ENCODE measurements around the gene TMEM79.
A peak's percentile ranks its signal among the peaks of the same experiment; 100 is the strongest.

Gene TMEM79, protein sequence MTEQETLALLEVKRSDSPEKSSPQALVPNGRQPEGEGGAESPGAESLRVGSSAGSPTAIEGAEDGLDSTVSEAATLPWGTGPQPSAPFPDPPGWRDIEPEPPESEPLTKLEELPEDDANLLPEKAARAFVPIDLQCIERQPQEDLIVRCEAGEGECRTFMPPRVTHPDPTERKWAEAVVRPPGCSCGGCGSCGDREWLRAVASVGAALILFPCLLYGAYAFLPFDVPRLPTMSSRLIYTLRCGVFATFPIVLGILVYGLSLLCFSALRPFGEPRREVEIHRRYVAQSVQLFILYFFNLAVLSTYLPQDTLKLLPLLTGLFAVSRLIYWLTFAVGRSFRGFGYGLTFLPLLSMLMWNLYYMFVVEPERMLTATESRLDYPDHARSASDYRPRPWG

DNA sequence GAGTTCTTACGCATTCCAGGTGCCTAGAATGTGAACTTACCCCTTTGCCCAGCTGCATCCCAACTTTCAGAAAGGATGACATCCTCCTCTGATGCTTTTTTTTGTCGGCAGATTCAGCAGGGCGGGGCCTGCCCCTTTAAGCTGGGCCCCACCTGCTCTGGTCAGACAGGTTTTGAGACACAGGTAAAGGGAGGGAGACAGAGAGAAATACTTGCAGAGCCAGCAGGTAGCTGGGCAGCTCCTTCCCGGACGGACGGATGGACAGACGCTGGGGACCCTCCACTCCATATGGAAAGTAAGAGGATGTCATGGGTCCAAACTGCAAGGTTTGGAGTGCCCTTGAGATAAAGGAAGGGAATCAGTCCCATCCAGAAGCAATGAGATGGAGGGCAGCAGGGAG lies at the start of gene TMEM79:
TMEM79 (plus strand) TSS at position 214 of the 400 bp plus-strand sequence. CDS start 902 bp downstream, outside the sequence.
- no peaks in the 10 kb centered on the region for H3K27me3 ChIP-seq (ENCODE audit: control insufficient read depth in 1 of 2, insufficient read depth in 2 of 2, low read length in 2 of 2)
- H3K27ac ChIP-seq (ENCODE audit: low read length): peak within 1 kb of the TSS; percentile 76
- H3K4me3 ChIP-seq (ENCODE audit: low read length in 2 of 2): peak within 1 kb of the TSS; percentile 83 to 95
- H3K4me1 ChIP-seq (ENCODE audit: control insufficient read depth, insufficient read depth, low read length): peaks cover 18% of the 10 kb centered on the region
- H3K36me3 ChIP-seq (ENCODE audit: control insufficient read depth in 2 of 2, insufficient read depth in 2 of 2, low read length in 2 of 2): peaks cover 4 to 5% of the 10 kb centered on the region in 2 donors
- H3K9ac ChIP-seq (ENCODE audit: low read length in 2 of 2): peak within 1 kb of the TSS; percentile 87 to 93
- no peaks in the 10 kb centered on the region for H3K9me3 ChIP-seq (ENCODE audit: control insufficient read depth in 2 of 2, low read length in 2 of 2)

DNA sequence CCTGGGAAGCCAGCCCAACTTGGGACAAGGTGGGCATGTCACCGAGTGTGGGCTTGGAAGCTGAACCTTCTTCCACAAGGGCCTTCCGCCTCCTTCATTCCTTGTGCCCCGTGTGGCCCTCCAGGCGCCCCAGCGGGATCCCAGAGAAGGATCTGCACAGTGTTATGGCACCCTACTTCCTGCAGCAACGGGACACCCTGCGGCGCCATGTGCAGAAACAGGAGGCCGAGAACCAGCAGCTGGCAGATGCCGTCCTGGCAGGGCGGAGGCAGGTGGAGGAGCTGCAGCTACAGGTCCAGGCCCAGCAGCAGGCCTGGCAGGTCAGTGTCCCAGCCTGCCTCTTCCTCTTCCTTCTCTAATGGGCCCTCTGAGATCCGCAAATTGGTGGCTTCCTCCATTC lies 48.0 kb upstream of the TMEM79 start:
- Histone ChIP-seq H3K9ac (ENCODE audit: low read length in 2 of 2) (no peak overlapping the region), H3K4me1 (ENCODE audit: control insufficient read depth, insufficient read depth, low read length) (no peaks in the 10 kb centered on the region), H3K9me3 (ENCODE audit: control insufficient read depth in 2 of 2, low read length in 2 of 2) (no peaks in the 10 kb centered on the region), H3K36me3 (ENCODE audit: control insufficient read depth in 2 of 2, insufficient read depth in 2 of 2, low read length in 2 of 2) (peaks cover 44 to 45% of the 10 kb centered on the region in 2 donors), H3K27ac (ENCODE audit: low read length) (no peak overlapping the region), H3K27me3 (ENCODE audit: control insufficient read depth in 1 of 2, insufficient read depth in 2 of 2, low read length in 2 of 2) (no peaks in the 10 kb centered on the region), H3K4me3 (ENCODE audit: low read length in 2 of 2) (no peak overlapping the region)

DNA sequence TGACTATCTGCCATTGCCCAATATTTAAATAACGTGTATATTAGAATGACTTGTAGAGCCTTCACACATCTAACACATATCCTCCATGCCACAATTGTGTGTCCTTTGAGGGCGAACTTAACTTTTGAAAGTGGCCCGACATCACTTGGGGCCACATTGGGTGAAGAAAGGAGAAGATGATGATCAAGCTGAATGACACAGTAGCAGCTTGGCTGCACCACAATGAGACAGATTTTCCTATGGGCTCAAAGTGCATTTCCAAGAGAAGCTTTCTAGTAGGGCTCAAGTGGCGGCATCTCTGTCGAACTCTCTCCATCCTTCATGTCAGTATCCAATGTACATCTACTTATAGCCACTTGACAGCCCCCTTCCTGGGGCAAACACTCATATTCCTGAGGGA lies 45.9 kb upstream of the TMEM79 start:
- Histone ChIP-seq H3K36me3 (ENCODE audit: control insufficient read depth in 2 of 2, insufficient read depth in 2 of 2, low read length in 2 of 2) (peaks cover 42 to 47% of the 10 kb centered on the region in 2 donors), H3K27ac (ENCODE audit: low read length) (no peak overlapping the region), H3K9ac (ENCODE audit: low read length in 2 of 2) (no peak overlapping the region), H3K27me3 (ENCODE audit: control insufficient read depth in 1 of 2, insufficient read depth in 2 of 2, low read length in 2 of 2) (no peaks in the 10 kb centered on the region), H3K4me1 (ENCODE audit: control insufficient read depth, insufficient read depth, low read length) (no peaks in the 10 kb centered on the region), H3K4me3 (ENCODE audit: low read length in 2 of 2) (no peak overlapping the region), H3K9me3 (ENCODE audit: control insufficient read depth in 2 of 2, low read length in 2 of 2) (no peaks in the 10 kb centered on the region)

DNA sequence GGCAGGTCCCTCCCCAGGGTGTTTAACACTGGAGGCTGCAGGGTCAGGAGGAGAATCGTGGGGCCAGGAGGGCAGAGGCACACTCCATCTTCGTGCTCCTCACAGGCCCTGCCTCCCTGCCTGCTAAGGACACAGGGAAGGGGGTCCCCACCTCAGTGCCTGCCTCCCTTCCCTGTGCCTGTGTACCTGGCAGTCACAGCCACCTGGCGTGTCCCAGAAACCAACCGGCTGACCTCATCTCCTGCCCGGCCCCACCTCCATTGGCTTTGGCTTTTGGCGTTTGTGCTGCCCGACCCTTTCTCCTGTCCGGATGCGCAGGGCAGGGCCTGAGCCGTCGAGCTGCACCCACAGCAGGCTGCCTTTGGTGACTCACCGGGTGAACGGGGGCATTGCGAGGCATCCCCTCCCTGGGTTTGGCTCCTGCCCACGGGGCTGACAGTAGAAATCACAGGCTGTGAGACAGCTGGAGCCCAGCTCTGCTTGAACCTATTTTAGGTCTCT lies 42.8 kb upstream of the TMEM79 start:
- Histone ChIP-seq H3K4me1 (ENCODE audit: control insufficient read depth, insufficient read depth, low read length) (peaks cover 13% of the 10 kb centered on the region), H3K36me3 (ENCODE audit: control insufficient read depth in 2 of 2, insufficient read depth in 2 of 2, low read length in 2 of 2) (peaks cover 23 to 27% of the 10 kb centered on the region in 2 donors), H3K9me3 (ENCODE audit: control insufficient read depth in 2 of 2, low read length in 2 of 2) (no peaks in the 10 kb centered on the region), H3K4me3 (ENCODE audit: low read length in 2 of 2) (no peak overlapping the region), H3K9ac (ENCODE audit: low read length in 2 of 2) (no peak overlapping the region), H3K27ac (ENCODE audit: low read length) (no peak overlapping the region), H3K27me3 (ENCODE audit: control insufficient read depth in 1 of 2, insufficient read depth in 2 of 2, low read length in 2 of 2) (peaks cover 17 to 24% of the 10 kb centered on the region in 2 donors)

DNA sequence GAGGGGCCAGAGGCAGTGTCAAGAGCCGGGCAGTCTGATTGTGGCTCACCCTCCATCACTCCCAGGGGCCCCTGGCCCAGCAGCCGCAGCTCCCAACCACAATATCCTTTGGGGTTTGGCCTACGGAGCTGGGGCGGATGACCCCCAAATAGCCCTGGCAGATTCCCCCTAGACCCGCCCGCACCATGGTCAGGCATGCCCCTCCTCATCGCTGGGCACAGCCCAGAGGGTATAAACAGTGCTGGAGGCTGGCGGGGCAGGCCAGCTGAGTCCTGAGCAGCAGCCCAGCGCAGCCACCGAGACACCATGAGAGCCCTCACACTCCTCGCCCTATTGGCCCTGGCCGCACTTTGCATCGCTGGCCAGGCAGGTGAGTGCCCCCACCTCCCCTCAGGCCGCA lies 42.2 kb upstream of the TMEM79 start, which contains the start of gene BGLAP:
BGLAP (plus strand) TSS at position 259 of the 400 bp plus-strand sequence; CDS start at position 307, 48 bp downstream.
- Histone ChIP-seq H3K9me3 (ENCODE audit: control insufficient read depth in 2 of 2, low read length in 2 of 2) (no peaks in the 10 kb centered on the region), H3K4me1 (ENCODE audit: control insufficient read depth, insufficient read depth, low read length) (peaks cover 17% of the 10 kb centered on the region), H3K4me3 (ENCODE audit: low read length in 2 of 2) (no peak within 1 kb of the TSS), H3K36me3 (ENCODE audit: control insufficient read depth in 2 of 2, insufficient read depth in 2 of 2, low read length in 2 of 2) (peaks cover 19 to 22% of the 10 kb centered on the region in 2 donors), H3K9ac (ENCODE audit: low read length in 2 of 2) (no peak within 1 kb of the TSS), H3K27me3 (ENCODE audit: control insufficient read depth in 1 of 2, insufficient read depth in 2 of 2, low read length in 2 of 2) (peaks cover 21 to 29% of the 10 kb centered on the region in 2 donors), H3K27ac (ENCODE audit: low read length) (no peak within 1 kb of the TSS)

DNA sequence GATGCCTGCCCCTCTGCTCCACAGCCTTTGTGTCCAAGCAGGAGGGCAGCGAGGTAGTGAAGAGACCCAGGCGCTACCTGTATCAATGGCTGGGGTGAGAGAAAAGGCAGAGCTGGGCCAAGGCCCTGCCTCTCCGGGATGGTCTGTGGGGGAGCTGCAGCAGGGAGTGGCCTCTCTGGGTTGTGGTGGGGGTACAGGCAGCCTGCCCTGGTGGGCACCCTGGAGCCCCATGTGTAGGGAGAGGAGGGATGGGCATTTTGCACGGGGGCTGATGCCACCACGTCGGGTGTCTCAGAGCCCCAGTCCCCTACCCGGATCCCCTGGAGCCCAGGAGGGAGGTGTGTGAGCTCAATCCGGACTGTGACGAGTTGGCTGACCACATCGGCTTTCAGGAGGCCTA lies 41.4 kb upstream of the TMEM79 start:
- Histone ChIP-seq H3K36me3 (ENCODE audit: control insufficient read depth in 2 of 2, insufficient read depth in 2 of 2, low read length in 2 of 2) (peaks cover 17 to 19% of the 10 kb centered on the region in 2 donors), H3K27ac (ENCODE audit: low read length) (no peak overlapping the region), H3K4me1 (ENCODE audit: control insufficient read depth, insufficient read depth, low read length) (peaks cover 26% of the 10 kb centered on the region), H3K9ac (ENCODE audit: low read length in 2 of 2) (no peak overlapping the region), H3K27me3 (ENCODE audit: control insufficient read depth in 1 of 2, insufficient read depth in 2 of 2, low read length in 2 of 2) (peaks cover 22 to 32% of the 10 kb centered on the region in 2 donors), H3K9me3 (ENCODE audit: control insufficient read depth in 2 of 2, low read length in 2 of 2) (no peaks in the 10 kb centered on the region), H3K4me3 (ENCODE audit: low read length in 2 of 2) (no peak overlapping the region)

DNA sequence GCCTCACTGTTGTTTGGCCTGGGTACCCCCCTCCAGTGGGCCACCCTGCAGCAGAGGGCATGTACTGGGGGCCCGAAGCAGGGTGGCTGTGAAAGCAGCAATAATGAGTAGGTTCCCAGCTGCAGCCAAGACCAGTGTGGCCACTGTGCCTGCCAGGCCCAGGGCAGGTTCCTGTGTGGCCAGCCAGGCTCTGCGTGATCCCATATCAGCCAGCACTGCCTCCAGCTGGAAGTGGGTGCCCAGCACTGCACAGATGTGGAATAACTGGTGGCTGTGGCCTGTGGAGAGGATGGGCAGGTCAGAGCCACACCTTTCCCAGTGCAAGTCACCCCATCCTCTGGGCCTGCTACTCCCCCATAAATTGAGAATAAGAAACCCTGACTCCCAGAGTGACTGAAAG lies 40.0 kb upstream of the TMEM79 start:
- peaks cover 30% of the 10 kb centered on the region for H3K4me1 ChIP-seq (ENCODE audit: control insufficient read depth, insufficient read depth, low read length)
- H3K9me3 ChIP-seq (ENCODE audit: control insufficient read depth in 2 of 2, low read length in 2 of 2): no peaks in the 10 kb centered on the region
- H3K4me3 ChIP-seq (ENCODE audit: low read length in 2 of 2): no peak overlapping the region
- peaks cover 22 to 32% of the 10 kb centered on the region in 2 donors for H3K27me3 ChIP-seq (ENCODE audit: control insufficient read depth in 1 of 2, insufficient read depth in 2 of 2, low read length in 2 of 2)
- no peak overlapping the region for H3K9ac ChIP-seq (ENCODE audit: low read length in 2 of 2)
- peaks cover 7 to 14% of the 10 kb centered on the region in 2 donors for H3K36me3 ChIP-seq (ENCODE audit: control insufficient read depth in 2 of 2, insufficient read depth in 2 of 2, low read length in 2 of 2)
- H3K27ac ChIP-seq (ENCODE audit: low read length): no peak overlapping the region

DNA sequence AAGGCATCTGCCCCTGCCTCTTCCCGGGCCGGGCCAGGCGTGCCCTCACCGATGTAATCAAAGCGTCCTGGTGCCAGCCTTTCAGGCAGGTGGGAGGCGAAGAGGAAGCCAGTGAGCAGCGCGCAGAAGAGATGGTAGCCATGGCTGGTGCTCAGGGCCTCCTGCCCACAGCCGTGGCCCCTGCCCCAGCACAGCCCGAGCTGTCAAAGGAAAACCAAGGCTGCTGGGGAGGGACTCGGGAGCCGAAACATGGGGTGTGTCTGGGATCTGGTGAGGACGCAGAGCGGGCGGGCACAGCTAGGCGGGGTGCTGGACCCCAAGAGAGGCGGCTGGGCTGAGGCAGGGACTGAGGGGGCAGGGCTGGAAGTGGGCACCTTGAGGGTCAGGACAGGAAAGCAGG lies 39.4 kb upstream of the TMEM79 start:
- Histone ChIP-seq H3K4me3 (ENCODE audit: low read length in 2 of 2) (no peak overlapping the region), H3K27ac (ENCODE audit: low read length) (no peak overlapping the region), H3K36me3 (ENCODE audit: control insufficient read depth in 2 of 2, insufficient read depth in 2 of 2, low read length in 2 of 2) (peaks cover 4 to 13% of the 10 kb centered on the region in 2 donors), H3K27me3 (ENCODE audit: control insufficient read depth in 1 of 2, insufficient read depth in 2 of 2, low read length in 2 of 2) (peaks cover 22 to 32% of the 10 kb centered on the region in 2 donors), H3K9ac (ENCODE audit: low read length in 2 of 2) (no peak overlapping the region), H3K9me3 (ENCODE audit: control insufficient read depth in 2 of 2, low read length in 2 of 2) (no peaks in the 10 kb centered on the region), H3K4me1 (ENCODE audit: control insufficient read depth, insufficient read depth, low read length) (peaks cover 30% of the 10 kb centered on the region)

DNA sequence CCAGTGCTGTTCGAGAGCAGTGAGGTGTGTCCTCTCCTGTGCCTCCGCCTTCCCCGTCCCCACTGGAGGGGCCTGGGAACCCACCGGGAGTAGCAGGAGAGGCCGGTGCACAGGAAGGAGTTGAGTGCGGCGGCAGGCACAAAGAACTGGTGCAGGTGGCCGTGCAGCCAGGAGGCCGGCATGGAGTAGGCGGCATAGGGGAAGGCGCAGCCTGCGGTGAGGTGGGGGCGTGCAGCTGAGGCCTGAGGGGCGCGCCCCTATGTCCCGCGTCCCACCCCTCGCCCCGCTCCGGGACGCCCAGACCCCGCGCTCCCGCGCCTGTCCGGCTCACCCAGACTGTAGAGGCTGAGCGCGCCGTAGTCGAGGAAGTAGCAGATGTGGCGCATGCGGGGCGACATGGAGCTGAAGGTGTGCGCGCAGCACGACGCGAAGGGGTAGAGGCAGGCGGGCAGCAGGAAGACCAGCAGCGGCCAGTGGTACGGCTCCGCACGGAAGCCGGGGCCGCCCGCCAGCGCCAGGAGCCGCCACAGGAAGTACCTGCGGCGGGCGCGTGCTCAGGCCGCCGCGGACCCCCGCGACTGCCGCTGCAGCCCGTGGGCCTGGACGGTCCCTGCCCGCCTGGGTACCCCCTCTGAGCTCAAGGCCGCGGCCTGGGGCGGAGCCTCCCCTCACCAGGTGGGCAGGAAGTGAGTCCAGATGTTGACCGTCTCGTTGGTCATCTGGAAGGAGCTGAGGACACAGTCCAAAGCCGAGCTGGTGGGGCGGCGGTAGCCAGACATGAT lies 38.5 kb upstream of the TMEM79 start:
- Histone ChIP-seq H3K4me3 (ENCODE audit: low read length in 2 of 2) (peak overlapping the region in 1 of 2 donors; percentile 57), H3K36me3 (ENCODE audit: control insufficient read depth in 2 of 2, insufficient read depth in 2 of 2, low read length in 2 of 2) (peaks cover 14% of the 10 kb centered on the region in 2 donors), H3K27me3 (ENCODE audit: control insufficient read depth in 1 of 2, insufficient read depth in 2 of 2, low read length in 2 of 2) (peaks cover 22 to 32% of the 10 kb centered on the region in 2 donors), H3K9ac (ENCODE audit: low read length in 2 of 2) (no peak overlapping the region), H3K4me1 (ENCODE audit: control insufficient read depth, insufficient read depth, low read length) (peaks cover 31% of the 10 kb centered on the region), H3K9me3 (ENCODE audit: control insufficient read depth in 2 of 2, low read length in 2 of 2) (no peaks in the 10 kb centered on the region), H3K27ac (ENCODE audit: low read length) (no peak overlapping the region)

DNA sequence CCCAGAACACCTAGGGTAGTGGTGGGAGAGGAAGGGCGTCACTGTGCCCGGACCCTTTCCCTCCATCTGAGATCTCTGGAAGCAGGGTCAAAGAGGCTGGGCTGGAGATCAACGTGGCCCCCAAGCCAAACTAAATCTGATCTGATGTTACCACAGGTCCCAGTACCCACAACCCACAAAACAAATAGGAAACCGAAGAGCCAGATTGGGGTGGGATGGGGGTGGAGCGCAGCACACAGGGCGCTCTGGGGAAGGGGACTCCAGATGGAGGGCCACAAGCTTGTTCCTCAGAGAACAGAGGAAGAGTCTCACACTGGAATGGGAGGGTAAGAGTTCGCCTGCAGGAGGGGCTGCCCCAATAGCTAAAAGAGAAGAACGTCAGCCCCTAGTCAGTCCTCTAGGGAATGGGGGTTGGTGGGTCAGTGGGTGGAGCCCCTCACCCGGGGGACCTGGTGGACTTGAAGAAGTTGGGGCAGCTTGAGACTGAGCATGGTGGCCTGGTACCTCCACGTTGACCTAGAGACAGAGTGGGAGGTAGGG lies 37.8 kb upstream of the TMEM79 start:
- peaks cover 15 to 20% of the 10 kb centered on the region in 2 donors for H3K36me3 ChIP-seq (ENCODE audit: control insufficient read depth in 2 of 2, insufficient read depth in 2 of 2, low read length in 2 of 2)
- H3K9ac ChIP-seq (ENCODE audit: low read length in 2 of 2): no peak overlapping the region
- peak overlapping the region in 1 of 2 donors; percentile 57 for H3K4me3 ChIP-seq (ENCODE audit: low read length in 2 of 2)
- H3K4me1 ChIP-seq (ENCODE audit: control insufficient read depth, insufficient read depth, low read length): peaks cover 32% of the 10 kb centered on the region
- H3K9me3 ChIP-seq (ENCODE audit: control insufficient read depth in 2 of 2, low read length in 2 of 2): no peaks in the 10 kb centered on the region
- no peak overlapping the region for H3K27ac ChIP-seq (ENCODE audit: low read length)
- peaks cover 22 to 32% of the 10 kb centered on the region in 2 donors for H3K27me3 ChIP-seq (ENCODE audit: control insufficient read depth in 1 of 2, insufficient read depth in 2 of 2, low read length in 2 of 2)

Measured in stomach smooth muscle (tissue), 2 donors.